Measurements from ENCODE around the gene ARRDC1. TPM values are rescaled to one million over a fixed set of nuclear protein-coding genes. Genes with fewer than 3 reads are reported as not detected.

Gene ARRDC1
- total and polyA plus RNA-seq, 9 of the 15 experiments (the other 6 are each of a cell fraction or from before 2014, with no cell fraction given): 0.21 to 45.3 (median 18.6) TPM

DNA sequence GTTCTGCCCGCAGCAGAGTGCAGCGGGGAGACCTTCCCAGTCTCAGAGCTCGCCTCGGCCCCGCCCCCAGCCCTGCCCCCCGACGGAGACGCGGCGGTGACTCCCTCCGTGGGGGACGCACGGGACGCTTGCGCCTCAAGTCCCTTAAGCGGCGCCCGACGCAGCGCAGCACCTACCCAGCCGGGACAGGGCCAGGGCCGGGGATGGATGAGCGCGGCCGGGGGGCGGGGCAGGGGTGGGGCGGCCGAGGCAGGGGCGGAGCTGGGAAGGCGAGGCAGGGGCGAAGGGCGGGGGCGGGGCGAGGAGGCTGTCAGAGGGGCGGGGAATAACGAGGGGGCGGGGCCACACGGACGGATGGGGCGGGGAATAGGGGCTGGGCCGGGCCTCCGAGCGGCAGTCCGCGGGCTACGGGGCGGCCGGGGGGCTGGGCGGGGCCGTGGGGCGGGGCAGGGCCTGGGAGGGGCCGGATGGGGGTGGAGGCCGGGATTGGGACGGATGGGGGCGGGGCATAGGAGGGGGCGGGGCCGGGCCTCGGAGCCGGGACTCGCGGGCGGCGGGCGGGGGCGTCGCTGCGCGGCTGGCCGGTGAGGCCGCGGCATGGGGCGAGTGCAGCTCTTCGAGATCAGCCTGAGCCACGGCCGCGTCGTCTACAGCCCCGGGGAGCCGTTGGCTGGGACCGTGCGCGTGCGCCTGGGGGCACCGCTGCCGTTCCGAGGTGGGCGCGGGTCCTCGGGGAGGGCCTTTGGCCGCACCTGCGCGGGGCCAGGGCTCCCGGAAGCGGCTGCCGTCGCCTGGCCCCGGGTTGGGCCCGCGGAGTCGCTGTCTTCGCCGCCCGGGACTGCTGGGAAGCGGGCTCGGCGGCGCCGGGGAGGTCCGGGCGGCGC, at the start of gene ARRDC1 (continued):
- TF ChIP-seq, protein P1, sequence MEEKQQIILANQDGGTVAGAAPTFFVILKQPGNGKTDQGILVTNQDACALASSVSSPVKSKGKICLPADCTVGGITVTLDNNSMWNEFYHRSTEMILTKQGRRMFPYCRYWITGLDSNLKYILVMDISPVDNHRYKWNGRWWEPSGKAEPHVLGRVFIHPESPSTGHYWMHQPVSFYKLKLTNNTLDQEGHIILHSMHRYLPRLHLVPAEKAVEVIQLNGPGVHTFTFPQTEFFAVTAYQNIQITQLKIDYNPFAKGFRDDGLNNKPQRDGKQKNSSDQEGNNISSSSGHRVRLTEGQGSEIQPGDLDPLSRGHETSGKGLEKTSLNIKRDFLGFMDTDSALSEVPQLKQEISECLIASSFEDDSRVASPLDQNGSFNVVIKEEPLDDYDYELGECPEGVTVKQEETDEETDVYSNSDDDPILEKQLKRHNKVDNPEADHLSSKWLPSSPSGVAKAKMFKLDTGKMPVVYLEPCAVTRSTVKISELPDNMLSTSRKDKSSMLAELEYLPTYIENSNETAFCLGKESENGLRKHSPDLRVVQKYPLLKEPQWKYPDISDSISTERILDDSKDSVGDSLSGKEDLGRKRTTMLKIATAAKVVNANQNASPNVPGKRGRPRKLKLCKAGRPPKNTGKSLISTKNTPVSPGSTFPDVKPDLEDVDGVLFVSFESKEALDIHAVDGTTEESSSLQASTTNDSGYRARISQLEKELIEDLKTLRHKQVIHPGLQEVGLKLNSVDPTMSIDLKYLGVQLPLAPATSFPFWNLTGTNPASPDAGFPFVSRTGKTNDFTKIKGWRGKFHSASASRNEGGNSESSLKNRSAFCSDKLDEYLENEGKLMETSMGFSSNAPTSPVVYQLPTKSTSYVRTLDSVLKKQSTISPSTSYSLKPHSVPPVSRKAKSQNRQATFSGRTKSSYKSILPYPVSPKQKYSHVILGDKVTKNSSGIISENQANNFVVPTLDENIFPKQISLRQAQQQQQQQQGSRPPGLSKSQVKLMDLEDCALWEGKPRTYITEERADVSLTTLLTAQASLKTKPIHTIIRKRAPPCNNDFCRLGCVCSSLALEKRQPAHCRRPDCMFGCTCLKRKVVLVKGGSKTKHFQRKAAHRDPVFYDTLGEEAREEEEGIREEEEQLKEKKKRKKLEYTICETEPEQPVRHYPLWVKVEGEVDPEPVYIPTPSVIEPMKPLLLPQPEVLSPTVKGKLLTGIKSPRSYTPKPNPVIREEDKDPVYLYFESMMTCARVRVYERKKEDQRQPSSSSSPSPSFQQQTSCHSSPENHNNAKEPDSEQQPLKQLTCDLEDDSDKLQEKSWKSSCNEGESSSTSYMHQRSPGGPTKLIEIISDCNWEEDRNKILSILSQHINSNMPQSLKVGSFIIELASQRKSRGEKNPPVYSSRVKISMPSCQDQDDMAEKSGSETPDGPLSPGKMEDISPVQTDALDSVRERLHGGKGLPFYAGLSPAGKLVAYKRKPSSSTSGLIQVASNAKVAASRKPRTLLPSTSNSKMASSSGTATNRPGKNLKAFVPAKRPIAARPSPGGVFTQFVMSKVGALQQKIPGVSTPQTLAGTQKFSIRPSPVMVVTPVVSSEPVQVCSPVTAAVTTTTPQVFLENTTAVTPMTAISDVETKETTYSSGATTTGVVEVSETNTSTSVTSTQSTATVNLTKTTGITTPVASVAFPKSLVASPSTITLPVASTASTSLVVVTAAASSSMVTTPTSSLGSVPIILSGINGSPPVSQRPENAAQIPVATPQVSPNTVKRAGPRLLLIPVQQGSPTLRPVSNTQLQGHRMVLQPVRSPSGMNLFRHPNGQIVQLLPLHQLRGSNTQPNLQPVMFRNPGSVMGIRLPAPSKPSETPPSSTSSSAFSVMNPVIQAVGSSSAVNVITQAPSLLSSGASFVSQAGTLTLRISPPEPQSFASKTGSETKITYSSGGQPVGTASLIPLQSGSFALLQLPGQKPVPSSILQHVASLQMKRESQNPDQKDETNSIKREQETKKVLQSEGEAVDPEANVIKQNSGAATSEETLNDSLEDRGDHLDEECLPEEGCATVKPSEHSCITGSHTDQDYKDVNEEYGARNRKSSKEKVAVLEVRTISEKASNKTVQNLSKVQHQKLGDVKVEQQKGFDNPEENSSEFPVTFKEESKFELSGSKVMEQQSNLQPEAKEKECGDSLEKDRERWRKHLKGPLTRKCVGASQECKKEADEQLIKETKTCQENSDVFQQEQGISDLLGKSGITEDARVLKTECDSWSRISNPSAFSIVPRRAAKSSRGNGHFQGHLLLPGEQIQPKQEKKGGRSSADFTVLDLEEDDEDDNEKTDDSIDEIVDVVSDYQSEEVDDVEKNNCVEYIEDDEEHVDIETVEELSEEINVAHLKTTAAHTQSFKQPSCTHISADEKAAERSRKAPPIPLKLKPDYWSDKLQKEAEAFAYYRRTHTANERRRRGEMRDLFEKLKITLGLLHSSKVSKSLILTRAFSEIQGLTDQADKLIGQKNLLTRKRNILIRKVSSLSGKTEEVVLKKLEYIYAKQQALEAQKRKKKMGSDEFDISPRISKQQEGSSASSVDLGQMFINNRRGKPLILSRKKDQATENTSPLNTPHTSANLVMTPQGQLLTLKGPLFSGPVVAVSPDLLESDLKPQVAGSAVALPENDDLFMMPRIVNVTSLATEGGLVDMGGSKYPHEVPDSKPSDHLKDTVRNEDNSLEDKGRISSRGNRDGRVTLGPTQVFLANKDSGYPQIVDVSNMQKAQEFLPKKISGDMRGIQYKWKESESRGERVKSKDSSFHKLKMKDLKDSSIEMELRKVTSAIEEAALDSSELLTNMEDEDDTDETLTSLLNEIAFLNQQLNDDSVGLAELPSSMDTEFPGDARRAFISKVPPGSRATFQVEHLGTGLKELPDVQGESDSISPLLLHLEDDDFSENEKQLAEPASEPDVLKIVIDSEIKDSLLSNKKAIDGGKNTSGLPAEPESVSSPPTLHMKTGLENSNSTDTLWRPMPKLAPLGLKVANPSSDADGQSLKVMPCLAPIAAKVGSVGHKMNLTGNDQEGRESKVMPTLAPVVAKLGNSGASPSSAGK (IDR thresholded peaks at IDR 0.05): peak; percentile 33; the same call in 1 of the 2 replicates
- TF ChIP-seq ATF7 (IDR thresholded peaks at IDR 0.05) (peak; percentile 52; the same call in 1 of the 2 replicates), MBD2 (IDR thresholded peaks at IDR 0.05; ENCODE audit: borderline replicate concordance, low read depth) (peak; percentile 39; the same call in 1 of the 2 replicates), FOS (IDR thresholded peaks at IDR 0.05; ENCODE audit: extremely low read depth, insufficient read length) (no peak), SMAD4 (CRISPR knock-in tag; conservative IDR thresholded peaks at IDR 0.05) (peak; percentile 65), NR4A1 (CRISPR knock-in tag; IDR thresholded peaks at IDR 0.05) (no peak), NR4A1 (tag; IDR thresholded peaks at IDR 0.05) (0 out of 2 replicates have a peak, but pooled peaks have one; percentile 24), ZKSCAN3 (CRISPR knock-in tag; IDR thresholded peaks at IDR 0.05) (no peak), ZNF764 (CRISPR knock-in tag; IDR thresholded peaks at IDR 0.05; ENCODE audit: low read depth) (no peak), GATAD2B (IDR thresholded peaks at IDR 0.05; ENCODE audit: borderline replicate concordance) (peak; percentile 67; the same call in 1 of the 2 replicates), TBP (optimal IDR thresholded peaks at IDR 0.05; ENCODE audit: low read depth, low read length) (peak; percentile 17)
- TF ChIP-seq, protein P2, sequence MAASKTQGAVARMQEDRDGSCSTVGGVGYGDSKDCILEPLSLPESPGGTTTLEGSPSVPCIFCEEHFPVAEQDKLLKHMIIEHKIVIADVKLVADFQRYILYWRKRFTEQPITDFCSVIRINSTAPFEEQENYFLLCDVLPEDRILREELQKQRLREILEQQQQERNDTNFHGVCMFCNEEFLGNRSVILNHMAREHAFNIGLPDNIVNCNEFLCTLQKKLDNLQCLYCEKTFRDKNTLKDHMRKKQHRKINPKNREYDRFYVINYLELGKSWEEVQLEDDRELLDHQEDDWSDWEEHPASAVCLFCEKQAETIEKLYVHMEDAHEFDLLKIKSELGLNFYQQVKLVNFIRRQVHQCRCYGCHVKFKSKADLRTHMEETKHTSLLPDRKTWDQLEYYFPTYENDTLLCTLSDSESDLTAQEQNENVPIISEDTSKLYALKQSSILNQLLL (CRISPR knock-in tag; IDR thresholded peaks at IDR 0.05; ENCODE audit: borderline replicate concordance): no peak
- TF ChIP-seq, protein P3, sequence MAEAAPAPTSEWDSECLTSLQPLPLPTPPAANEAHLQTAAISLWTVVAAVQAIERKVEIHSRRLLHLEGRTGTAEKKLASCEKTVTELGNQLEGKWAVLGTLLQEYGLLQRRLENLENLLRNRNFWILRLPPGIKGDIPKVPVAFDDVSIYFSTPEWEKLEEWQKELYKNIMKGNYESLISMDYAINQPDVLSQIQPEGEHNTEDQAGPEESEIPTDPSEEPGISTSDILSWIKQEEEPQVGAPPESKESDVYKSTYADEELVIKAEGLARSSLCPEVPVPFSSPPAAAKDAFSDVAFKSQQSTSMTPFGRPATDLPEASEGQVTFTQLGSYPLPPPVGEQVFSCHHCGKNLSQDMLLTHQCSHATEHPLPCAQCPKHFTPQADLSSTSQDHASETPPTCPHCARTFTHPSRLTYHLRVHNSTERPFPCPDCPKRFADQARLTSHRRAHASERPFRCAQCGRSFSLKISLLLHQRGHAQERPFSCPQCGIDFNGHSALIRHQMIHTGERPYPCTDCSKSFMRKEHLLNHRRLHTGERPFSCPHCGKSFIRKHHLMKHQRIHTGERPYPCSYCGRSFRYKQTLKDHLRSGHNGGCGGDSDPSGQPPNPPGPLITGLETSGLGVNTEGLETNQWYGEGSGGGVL (CRISPR knock-in tag; IDR thresholded peaks at IDR 0.05): no peak

Data from K562 (cell line).